ENCODE measurements around the gene SPDYE16.
"Not testable (repeated sequence)": the region's sequence is repeated elsewhere in the genome, so short reads cannot be mapped to it uniquely, and the experiment has no call there.

DNA sequence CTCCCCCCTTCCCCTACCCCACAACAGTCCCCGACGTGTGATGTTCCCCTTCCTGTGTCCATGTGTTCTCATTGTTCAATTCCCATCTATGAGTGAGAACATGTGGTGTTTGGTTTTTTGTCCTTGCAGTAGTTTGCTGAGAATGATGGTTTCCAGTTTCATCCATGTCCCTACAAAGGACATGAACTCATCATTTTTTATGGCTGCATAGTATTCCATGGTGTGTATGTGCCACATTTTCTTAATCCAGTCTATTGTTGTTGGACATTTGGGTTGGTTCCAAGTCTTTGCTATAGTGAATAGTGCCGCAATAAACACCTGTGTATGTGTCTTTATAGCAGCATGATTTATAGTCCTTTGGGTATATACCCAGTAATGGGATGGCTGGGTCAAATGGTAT lies 18.2 kb upstream of the SPDYE16 start:
- TF ChIP-seq, protein P1, sequence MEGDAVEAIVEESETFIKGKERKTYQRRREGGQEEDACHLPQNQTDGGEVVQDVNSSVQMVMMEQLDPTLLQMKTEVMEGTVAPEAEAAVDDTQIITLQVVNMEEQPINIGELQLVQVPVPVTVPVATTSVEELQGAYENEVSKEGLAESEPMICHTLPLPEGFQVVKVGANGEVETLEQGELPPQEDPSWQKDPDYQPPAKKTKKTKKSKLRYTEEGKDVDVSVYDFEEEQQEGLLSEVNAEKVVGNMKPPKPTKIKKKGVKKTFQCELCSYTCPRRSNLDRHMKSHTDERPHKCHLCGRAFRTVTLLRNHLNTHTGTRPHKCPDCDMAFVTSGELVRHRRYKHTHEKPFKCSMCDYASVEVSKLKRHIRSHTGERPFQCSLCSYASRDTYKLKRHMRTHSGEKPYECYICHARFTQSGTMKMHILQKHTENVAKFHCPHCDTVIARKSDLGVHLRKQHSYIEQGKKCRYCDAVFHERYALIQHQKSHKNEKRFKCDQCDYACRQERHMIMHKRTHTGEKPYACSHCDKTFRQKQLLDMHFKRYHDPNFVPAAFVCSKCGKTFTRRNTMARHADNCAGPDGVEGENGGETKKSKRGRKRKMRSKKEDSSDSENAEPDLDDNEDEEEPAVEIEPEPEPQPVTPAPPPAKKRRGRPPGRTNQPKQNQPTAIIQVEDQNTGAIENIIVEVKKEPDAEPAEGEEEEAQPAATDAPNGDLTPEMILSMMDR (IDR thresholded peaks at IDR 0.05 in 8 of 11, conservative IDR thresholded peaks at IDR 0.05 in 3 of 11), result not testable (repeated sequence)
- not testable (repeated sequence) for TF ChIP-seq POLR2AphosphoS5, POLR2A (IDR thresholded peaks at IDR 0.05)
